Measurements from ENCODE around the gene SYNE1. TPM values are rescaled to one million over a fixed set of nuclear protein-coding genes. Genes with fewer than 3 reads are reported as not detected.
A peak's percentile ranks its signal among the peaks of the same experiment; 100 is the strongest.

The SYNE1 gene
- total RNA-seq, 3 donors from 2014 or later (not counting 1 experiment from before 2014, with no cell fraction given) = 489 to 570 (median 498) TPM

DNA sequence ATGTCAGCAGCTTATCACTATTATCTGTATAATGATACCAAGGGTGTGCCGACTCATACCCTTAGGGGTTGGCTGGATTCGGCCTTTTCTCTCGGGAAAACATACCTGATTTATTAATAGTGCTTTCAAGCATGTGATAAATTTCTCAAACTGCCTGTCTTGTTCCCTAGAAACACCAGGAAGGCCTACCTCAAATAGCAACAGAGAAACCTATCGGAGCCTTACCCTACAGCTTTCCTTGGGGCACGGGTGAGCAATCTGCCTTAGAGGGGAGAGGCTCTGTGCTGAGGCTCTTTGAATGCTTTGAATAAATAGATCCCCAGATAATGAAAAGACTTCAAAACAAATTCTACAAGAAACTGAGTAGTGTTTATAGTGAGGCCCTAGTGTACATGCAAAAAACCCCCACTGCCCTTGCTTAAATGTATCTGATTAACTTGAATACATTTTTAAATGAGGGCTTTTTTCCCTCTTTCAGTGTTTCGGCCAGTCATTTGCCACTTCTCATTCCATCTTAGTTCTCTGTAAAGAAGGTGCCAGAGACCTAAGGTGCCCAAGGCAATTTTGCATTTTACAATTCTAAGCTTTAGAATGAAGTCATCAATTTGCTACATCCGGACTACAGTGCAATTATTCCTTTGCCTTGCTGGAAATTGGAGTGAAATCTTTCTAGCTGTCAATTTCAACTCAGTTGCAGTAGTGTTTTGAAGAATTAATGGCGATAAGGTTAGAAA is 509.6 kb downstream of the SYNE1 start:
- DNase-seq (no peak), ATAC-seq (no peak)
- 100% methylated on average over 7 of the region's 8 CpGs for WGBS (ENCODE audit: insufficient coverage)
- peaks cover 4 to 8% of the 10 kb centered on the region in 2 donors for H3K4me1 Mint-ChIP-seq
- TF ChIP-seq, protein P1, sequence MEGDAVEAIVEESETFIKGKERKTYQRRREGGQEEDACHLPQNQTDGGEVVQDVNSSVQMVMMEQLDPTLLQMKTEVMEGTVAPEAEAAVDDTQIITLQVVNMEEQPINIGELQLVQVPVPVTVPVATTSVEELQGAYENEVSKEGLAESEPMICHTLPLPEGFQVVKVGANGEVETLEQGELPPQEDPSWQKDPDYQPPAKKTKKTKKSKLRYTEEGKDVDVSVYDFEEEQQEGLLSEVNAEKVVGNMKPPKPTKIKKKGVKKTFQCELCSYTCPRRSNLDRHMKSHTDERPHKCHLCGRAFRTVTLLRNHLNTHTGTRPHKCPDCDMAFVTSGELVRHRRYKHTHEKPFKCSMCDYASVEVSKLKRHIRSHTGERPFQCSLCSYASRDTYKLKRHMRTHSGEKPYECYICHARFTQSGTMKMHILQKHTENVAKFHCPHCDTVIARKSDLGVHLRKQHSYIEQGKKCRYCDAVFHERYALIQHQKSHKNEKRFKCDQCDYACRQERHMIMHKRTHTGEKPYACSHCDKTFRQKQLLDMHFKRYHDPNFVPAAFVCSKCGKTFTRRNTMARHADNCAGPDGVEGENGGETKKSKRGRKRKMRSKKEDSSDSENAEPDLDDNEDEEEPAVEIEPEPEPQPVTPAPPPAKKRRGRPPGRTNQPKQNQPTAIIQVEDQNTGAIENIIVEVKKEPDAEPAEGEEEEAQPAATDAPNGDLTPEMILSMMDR (IDR thresholded peaks at IDR 0.05) = no peak
- peaks cover 37% of the 10 kb centered on the region for H3K36me3 Mint-ChIP-seq
- H3K4me3 Mint-ChIP-seq = no peak overlapping the region
- Histone ChIP-seq H3K9me3 (ENCODE audit: control insufficient read depth, insufficient read depth, low read length) (no peaks in the 10 kb centered on the region), H3K4me1 (ENCODE audit: control insufficient read depth, insufficient read depth, low read length) (no peaks in the 10 kb centered on the region), H3K27ac (ENCODE audit: low read length) (no peak overlapping the region), H3K27me3 (ENCODE audit: control insufficient read depth, insufficient read depth, low read length) (no peaks in the 10 kb centered on the region), H3K36me3 (ENCODE audit: control insufficient read depth, insufficient read depth, low read length) (peaks cover 78% of the 10 kb centered on the region), H3K4me3 (ENCODE audit: low read length) (no peak overlapping the region)
- intact Hi-C loops (cut with micrococcal nuclease) = loop anchor here (10.0 kb wide), 1 partner anchor 453 kb away; no protein-coding TSS in a partner anchor
- no peaks in the 10 kb centered on the region for H3K27me3 Mint-ChIP-seq (ENCODE audit: low read depth in 2 of 2)
- H3K27ac Mint-ChIP-seq = no peak overlapping the region
- no peaks in the 10 kb centered on the region for H3K9me3 Mint-ChIP-seq

- TF ChIP-seq, protein P1 (IDR thresholded peaks at IDR 0.05) = peak; percentile 56
- ATAC-seq (peak in 1 of 3 donors; percentile 51), DNase-seq (peak in 1 of 2 donors; percentile 55)
- Histone ChIP-seq H3K36me3 (ENCODE audit: control insufficient read depth, insufficient read depth, low read length) (peaks cover 79% of the 10 kb centered on the region), H3K27ac (ENCODE audit: low read length) (no peak overlapping the region), H3K9me3 (ENCODE audit: control insufficient read depth, insufficient read depth, low read length) (no peaks in the 10 kb centered on the region), H3K4me1 (ENCODE audit: control insufficient read depth, insufficient read depth, low read length) (no peaks in the 10 kb centered on the region), H3K4me3 (ENCODE audit: low read length) (no peak overlapping the region), H3K27me3 (ENCODE audit: control insufficient read depth, insufficient read depth, low read length) (no peaks in the 10 kb centered on the region)
- H3K4me3 Mint-ChIP-seq = no peak overlapping the region
- intact Hi-C loops (cut with micrococcal nuclease) = loop anchor here (2.0 to 10.0 kb wide), 2 partner anchors 450 to 684 kb away; no protein-coding TSS in a partner anchor
- no peaks in the 10 kb centered on the region for H3K27me3 Mint-ChIP-seq (ENCODE audit: low read depth in 2 of 2)
- peak overlapping the region; percentile 44 to 53 for H3K27ac Mint-ChIP-seq
- 95% methylated on average over 2 of the region's 3 CpGs for WGBS (ENCODE audit: insufficient coverage)
- H3K9me3 Mint-ChIP-seq = no peaks in the 10 kb centered on the region
- peaks cover 3 to 4% of the 10 kb centered on the region in 2 donors for H3K4me1 Mint-ChIP-seq
- peaks cover 34% of the 10 kb centered on the region for H3K36me3 Mint-ChIP-seq
These were observed 512.6 kb downstream of the SYNE1 start for GRCh38 chr6:152124429-152125074.

- H3K4me3 ChIP-seq (ENCODE audit: low read length) = no peak overlapping the region
- Mint-ChIP-seq H3K27me3 (ENCODE audit: low read depth in 2 of 2) (no peaks in the 10 kb centered on the region), H3K4me3 (no peak overlapping the region), H3K4me1 (peaks cover under 1 to 1% of the 10 kb centered on the region in 2 donors), H3K9me3 (peaks cover 0 to 2% of the 10 kb centered on the region in 2 donors), H3K36me3 (peaks cover 26% of the 10 kb centered on the region), H3K27ac (peak overlapping the region in 1 of 2 donors; percentile 43)
- intact Hi-C loops (cut with micrococcal nuclease) = loop anchor here (10.0 kb wide), 1 partner anchor 448 kb away; no protein-coding TSS in a partner anchor
- no peaks in the 10 kb centered on the region for H3K9me3 ChIP-seq (ENCODE audit: control insufficient read depth, insufficient read depth, low read length)
- no peak for DNase-seq
- no peak for ATAC-seq
- WGBS (ENCODE audit: insufficient coverage) = 97% methylated on average over 2 of the region's 3 CpGs
- no peak overlapping the region for H3K27ac ChIP-seq (ENCODE audit: low read length)
- H3K36me3 ChIP-seq (ENCODE audit: control insufficient read depth, insufficient read depth, low read length) = peaks cover 71% of the 10 kb centered on the region
- no peaks in the 10 kb centered on the region for H3K27me3 ChIP-seq (ENCODE audit: control insufficient read depth, insufficient read depth, low read length)
- no peaks in the 10 kb centered on the region for H3K4me1 ChIP-seq (ENCODE audit: control insufficient read depth, insufficient read depth, low read length)
- TF ChIP-seq, protein P1 (IDR thresholded peaks at IDR 0.05) = no peak
These were observed 514.1 kb downstream of the SYNE1 start for GRCh38 chr6:152123076-152123475.

Measured in natural killer cell (primary cell).